ENCODE results near the gene RRM1.
"Not testable (repeated sequence)": the region's sequence is repeated elsewhere in the genome, so short reads cannot be mapped to it uniquely, and the experiment has no call there.

RRM1 gene

GRCh38 chr11:4127357-4127756 is 32.8 kb downstream of the RRM1 start:
- no peak for TF ChIP-seq POLR2A (IDR thresholded peaks at IDR 0.05; ENCODE audit: extremely low read depth, insufficient read length)
- H3K4me3 ChIP-seq (ENCODE audit: low read depth, low read length): no peak overlapping the region
- no peak for DNase-seq (ENCODE audit: low read depth)

GRCh38 chr11:4130219-4130618 is 35.6 kb downstream of the RRM1 start:
- DNase-seq (ENCODE audit: low read depth): not testable (repeated sequence)

GRCh38 chr11:4134806-4135205 is 40.2 kb downstream of the RRM1 start:
- no peak for DNase-seq (ENCODE audit: low read depth)
- no peak for TF ChIP-seq CTCF (IDR thresholded peaks at IDR 0.05; ENCODE audit: low read depth, low read length)
- no peak for TF ChIP-seq MYC (IDR thresholded peaks at IDR 0.05; ENCODE audit: low read depth, low read length)
- no peak for TF ChIP-seq MAX (IDR thresholded peaks at IDR 0.05; ENCODE audit: low read depth, low read length)
- TF ChIP-seq POLR2A (IDR thresholded peaks at IDR 0.05; ENCODE audit: extremely low read depth, insufficient read length): no peak
- no peak overlapping the region for H3K4me3 ChIP-seq (ENCODE audit: low read depth, low read length)

More at GRCh38 chr11:4130219-4130618, 35.6 kb downstream of the RRM1 start:
- H3K4me3 ChIP-seq (ENCODE audit: low read depth, low read length): not testable (repeated sequence)

GRCh38 chr11:4138497-4138896 is 43.9 kb downstream of the RRM1 start:
- no peak overlapping the region for H3K4me3 ChIP-seq (ENCODE audit: low read depth, low read length)
- no peak for DNase-seq (ENCODE audit: low read depth)
- no peak for TF ChIP-seq CTCF (IDR thresholded peaks at IDR 0.05; ENCODE audit: low read depth, low read length)
- TF ChIP-seq MYC (IDR thresholded peaks at IDR 0.05; ENCODE audit: low read depth, low read length): no peak
- TF ChIP-seq POLR2A (IDR thresholded peaks at IDR 0.05; ENCODE audit: extremely low read depth, insufficient read length): no peak
- TF ChIP-seq MAX (IDR thresholded peaks at IDR 0.05; ENCODE audit: low read depth, low read length): no peak

GRCh38 chr11:4140067-4140636 is 45.6 kb downstream of the RRM1 start:
- no peak for TF ChIP-seq MAX (IDR thresholded peaks at IDR 0.05; ENCODE audit: low read depth, low read length)
- TF ChIP-seq CTCF (IDR thresholded peaks at IDR 0.05; ENCODE audit: low read depth, low read length): no peak
- TF ChIP-seq POLR2A (IDR thresholded peaks at IDR 0.05; ENCODE audit: extremely low read depth, insufficient read length): no peak
- no peak for TF ChIP-seq MYC (IDR thresholded peaks at IDR 0.05; ENCODE audit: low read depth, low read length)
- H3K4me3 ChIP-seq (ENCODE audit: low read depth, low read length): no peak overlapping the region
- no peak for DNase-seq (ENCODE audit: low read depth)

- no peak for DNase-seq (ENCODE audit: low read depth)
- no peak overlapping the region for H3K4me3 ChIP-seq (ENCODE audit: low read depth, low read length)
- TF ChIP-seq MAX (IDR thresholded peaks at IDR 0.05; ENCODE audit: low read depth, low read length): no peak
- no peak for TF ChIP-seq CTCF (IDR thresholded peaks at IDR 0.05; ENCODE audit: low read depth, low read length)
- no peak for TF ChIP-seq POLR2A (IDR thresholded peaks at IDR 0.05; ENCODE audit: extremely low read depth, insufficient read length)
- TF ChIP-seq MYC (IDR thresholded peaks at IDR 0.05; ENCODE audit: low read depth, low read length): no peak
Measured at GRCh38 chr11:4146070-4146771, 51.6 kb downstream of the RRM1 start.

- TF ChIP-seq MYC (IDR thresholded peaks at IDR 0.05; ENCODE audit: low read depth, low read length): no peak
- TF ChIP-seq CTCF (IDR thresholded peaks at IDR 0.05; ENCODE audit: low read depth, low read length): no peak
- no peak for TF ChIP-seq MAX (IDR thresholded peaks at IDR 0.05; ENCODE audit: low read depth, low read length)
- no peak for TF ChIP-seq POLR2A (IDR thresholded peaks at IDR 0.05; ENCODE audit: extremely low read depth, insufficient read length)
- no peak for DNase-seq (ENCODE audit: low read depth)
- H3K4me3 ChIP-seq (ENCODE audit: low read depth, low read length): no peak overlapping the region
Measured at GRCh38 chr11:4146772-4147098, 52.1 kb downstream of the RRM1 start.

Data from NB4 (cell line).